GM12874 (cell line): Measurements from ENCODE around the gene LIMK1.

Experiments
- TF ChIP-seq, protein P1 (sequence below): IDR thresholded peaks from 2 replicates; pipeline ENCODE4 v1.5.1; 2011; ENCODE audit warnings: low read depth, mild to moderate bottlenecking, control low read depth, low read length, moderate library complexity; ENCODE audit not compliant: insufficient read depth

LIMK1 gene

DNA sequence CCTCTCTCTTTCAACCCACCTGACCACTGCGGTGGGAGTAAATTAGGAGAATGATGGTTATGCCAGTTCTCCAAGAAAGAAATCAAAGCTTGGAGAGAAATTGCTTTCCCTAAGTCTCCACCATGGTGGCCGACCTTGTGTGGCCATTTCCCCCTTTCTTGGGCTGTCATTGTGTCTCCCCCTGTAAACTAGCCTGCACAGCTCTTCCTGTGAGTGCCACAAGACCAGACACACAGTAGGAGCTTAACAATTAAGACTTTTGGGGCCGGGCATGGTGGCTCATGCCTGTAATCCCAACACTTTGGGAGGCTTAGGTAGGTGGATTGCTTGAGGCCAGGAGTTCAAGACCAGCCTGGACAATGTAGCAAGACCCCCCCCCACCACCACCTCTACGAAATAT, 18.9 kb upstream of the LIMK1 start:
- TF ChIP-seq, protein P1, sequence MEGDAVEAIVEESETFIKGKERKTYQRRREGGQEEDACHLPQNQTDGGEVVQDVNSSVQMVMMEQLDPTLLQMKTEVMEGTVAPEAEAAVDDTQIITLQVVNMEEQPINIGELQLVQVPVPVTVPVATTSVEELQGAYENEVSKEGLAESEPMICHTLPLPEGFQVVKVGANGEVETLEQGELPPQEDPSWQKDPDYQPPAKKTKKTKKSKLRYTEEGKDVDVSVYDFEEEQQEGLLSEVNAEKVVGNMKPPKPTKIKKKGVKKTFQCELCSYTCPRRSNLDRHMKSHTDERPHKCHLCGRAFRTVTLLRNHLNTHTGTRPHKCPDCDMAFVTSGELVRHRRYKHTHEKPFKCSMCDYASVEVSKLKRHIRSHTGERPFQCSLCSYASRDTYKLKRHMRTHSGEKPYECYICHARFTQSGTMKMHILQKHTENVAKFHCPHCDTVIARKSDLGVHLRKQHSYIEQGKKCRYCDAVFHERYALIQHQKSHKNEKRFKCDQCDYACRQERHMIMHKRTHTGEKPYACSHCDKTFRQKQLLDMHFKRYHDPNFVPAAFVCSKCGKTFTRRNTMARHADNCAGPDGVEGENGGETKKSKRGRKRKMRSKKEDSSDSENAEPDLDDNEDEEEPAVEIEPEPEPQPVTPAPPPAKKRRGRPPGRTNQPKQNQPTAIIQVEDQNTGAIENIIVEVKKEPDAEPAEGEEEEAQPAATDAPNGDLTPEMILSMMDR, result no peak

- TF ChIP-seq, protein P1, result no peak
These were observed 17.0 kb upstream of the LIMK1 start for GRCh38 chr7:74066626-74067025.

- TF ChIP-seq, protein P1, result no peak
These were observed 15.1 kb upstream of the LIMK1 start for GRCh38 chr7:74068378-74069085.

- TF ChIP-seq, protein P1, result no peak
These were observed 14.5 kb upstream of the LIMK1 start for GRCh38 chr7:74069086-74069541.

DNA sequence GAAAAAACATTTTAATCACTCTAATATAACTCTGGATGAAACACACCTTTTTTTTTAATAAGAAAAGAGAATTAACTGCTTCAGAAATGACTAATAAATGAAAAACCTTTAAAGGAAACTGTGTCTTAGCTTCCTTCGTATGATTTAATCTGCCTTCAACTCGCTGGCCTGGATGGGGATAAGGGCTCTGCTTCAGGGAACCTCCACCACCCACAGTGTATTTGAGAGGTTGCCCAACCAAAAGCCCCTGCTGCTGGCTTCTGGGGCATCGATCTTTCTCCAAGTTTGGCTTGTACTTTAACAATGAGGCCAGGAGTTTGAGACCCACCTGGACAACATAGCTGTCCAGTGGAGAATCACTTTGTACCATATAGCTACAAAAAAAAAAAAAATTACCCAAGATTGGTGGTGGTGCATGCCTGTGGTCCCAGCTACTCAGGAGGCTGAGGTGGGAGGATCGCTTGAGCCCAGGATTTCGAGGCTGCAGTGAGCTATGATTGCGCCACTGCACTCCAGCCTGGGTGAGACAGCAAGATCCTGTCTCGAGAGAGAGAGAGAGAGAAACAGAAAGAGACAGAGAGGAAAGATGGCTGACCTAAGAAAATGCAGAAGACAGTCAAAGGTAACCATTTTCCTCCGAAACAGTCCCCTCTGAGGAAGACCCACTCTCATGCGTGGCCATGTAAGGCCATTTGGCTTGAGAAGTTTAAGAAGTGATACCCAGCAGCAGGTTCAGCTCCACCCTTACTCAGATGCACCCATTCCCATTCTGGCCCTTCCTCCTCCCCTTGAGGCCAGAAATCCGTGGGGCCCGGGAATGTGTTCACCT, 13.6 kb upstream of the LIMK1 start:
- TF ChIP-seq, protein P1, result no peak

DNA sequence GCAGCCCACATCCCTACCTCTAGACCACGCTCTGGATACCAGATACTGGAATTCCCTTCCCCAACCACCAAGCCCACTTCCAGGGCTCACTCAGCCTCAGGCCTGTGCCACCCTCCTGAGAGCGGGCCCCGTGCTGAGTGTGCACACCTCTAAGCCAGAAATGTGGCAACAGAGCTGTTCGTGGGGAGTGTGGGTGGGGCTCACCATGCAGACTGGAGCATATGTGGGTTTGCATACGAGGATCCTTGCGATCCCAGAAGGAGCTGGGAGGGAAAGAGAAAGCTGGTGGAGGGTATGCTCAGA, 13.0 kb upstream of the LIMK1 start:
- TF ChIP-seq, protein P1, result no peak

DNA sequence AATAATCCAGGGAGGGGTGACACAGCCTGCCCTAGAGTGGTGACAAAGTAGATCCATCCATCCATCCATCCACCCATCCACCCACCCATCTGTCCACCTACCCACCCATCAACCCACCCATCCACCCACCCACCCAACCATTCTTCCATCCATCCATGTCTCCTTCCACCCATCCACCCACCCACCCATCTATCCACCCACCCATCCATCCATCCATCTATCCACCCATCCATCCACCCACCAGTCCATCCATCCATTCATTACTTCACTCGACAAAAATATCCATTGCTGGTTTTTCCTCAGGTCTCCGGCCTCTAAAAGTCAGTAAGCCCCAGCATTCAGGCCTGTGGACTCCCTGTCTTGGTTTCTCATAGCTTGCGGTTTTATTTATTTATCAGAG, 12.5 kb upstream of the LIMK1 start:
- TF ChIP-seq, protein P1, result no peak
